ENCODE results near the gene ADGRB3. TPM values are rescaled to one million over a fixed set of nuclear protein-coding genes. Genes with fewer than 3 reads are reported as not detected.

The ADGRB3 gene
- total and polyA plus RNA-seq, 2 donors (not counting 1 experiment from before 2014, with no cell fraction given), result not detected

- Histone ChIP-seq H3K9ac (ENCODE audit: low read length) (no peak overlapping the region), H3K9me3 (ENCODE audit: control extremely low read depth in 1 of 3, control insufficient read depth in 2 of 3, insufficient read depth in 1 of 3, low read length in 2 of 3) (no peaks in the 10 kb centered on the region), H3K27ac (ENCODE audit: low read length in 2 of 2) (no peak overlapping the region), H3K79me2 (ENCODE audit: control insufficient read depth, insufficient read depth, low read length) (no peaks in the 10 kb centered on the region), H4K20me1 (ENCODE audit: control insufficient read depth, insufficient read depth, low read length, poor library complexity, severe bottlenecking) (no peaks in the 10 kb centered on the region), H3K4me3 (ENCODE audit: control extremely low read depth in 1 of 5, extremely low read depth in 1 of 5, insufficient read depth in 1 of 5, low read depth in 2 of 5, low read length in 4 of 5) (no peak overlapping the region), H3K36me3 (replicated peaks in 1 of 2; ENCODE audit: control extremely low read depth in 1 of 2, control insufficient read depth in 1 of 2, extremely low read depth in 1 of 2, insufficient read depth in 2 of 2, low read length in 1 of 2) (no peaks in the 10 kb centered on the region), H3K27me3 (replicated peaks in 1 of 4; ENCODE audit: control extremely low read depth in 1 of 4, control insufficient read depth in 3 of 4, insufficient read depth in 4 of 4, low read length in 3 of 4) (no peaks in the 10 kb centered on the region), H2AFZ (ENCODE audit: insufficient read depth, low read depth, low read length, poor library complexity, severe bottlenecking) (no peak overlapping the region), H3K4me2 (replicated peaks; ENCODE audit: low read depth, low read length, poor library complexity, severe bottlenecking) (no peak overlapping the region), H3K4me1 (ENCODE audit: control insufficient read depth in 2 of 2, insufficient read depth in 2 of 2, low read length in 2 of 2) (no peaks in the 10 kb centered on the region)
- H3K27me3 Mint-ChIP-seq, result no peaks in the 10 kb centered on the region
- intact Hi-C loops (cut with micrococcal nuclease), result no loop called here
- POLR2A ChIA-PET, result no interaction called here
- no peak for DNase-seq
- no peak overlapping the region for H3K4me3 Mint-ChIP-seq
- no peak for TF ChIP-seq EZH2 (IDR thresholded peaks at IDR 0.05; ENCODE audit: borderline replicate concordance, insufficient read depth, low read depth, low read length, poor library complexity, severe bottlenecking)
- no peak for TF ChIP-seq CTCF (IDR thresholded peaks at IDR 0.05)
- 100% methylated on average over 1 of the region's 5 CpGs for WGBS (ENCODE audit: insufficient coverage)
- no peak overlapping the region for H3K27ac Mint-ChIP-seq
- CTCF ChIA-PET, result no interaction called here
- H3K9me3 Mint-ChIP-seq (ENCODE audit: insufficient read depth), result no peaks in the 10 kb centered on the region
- no peak for ATAC-seq (ENCODE audit: low read depth)
- no peaks in the 10 kb centered on the region for H3K4me1 Mint-ChIP-seq
Observed at GRCh38 chr6:68730291-68731054, 95.4 kb downstream of the ADGRB3 start.

- no peaks in the 10 kb centered on the region for H3K27me3 Mint-ChIP-seq
- H3K79me2 ChIP-seq (ENCODE audit: control insufficient read depth, insufficient read depth, low read length), result no peaks in the 10 kb centered on the region
- H3K4me1 ChIP-seq (ENCODE audit: control insufficient read depth in 2 of 2, insufficient read depth in 2 of 2, low read length in 2 of 2), result no peaks in the 10 kb centered on the region
- no peaks in the 10 kb centered on the region for H3K9me3 ChIP-seq (ENCODE audit: control extremely low read depth in 1 of 3, control insufficient read depth in 2 of 3, insufficient read depth in 1 of 3, low read length in 2 of 3)
- DNase-seq (no peak), ATAC-seq (ENCODE audit: low read depth) (no peak)
- H2AFZ ChIP-seq (ENCODE audit: insufficient read depth, low read depth, low read length, poor library complexity, severe bottlenecking), result no peak overlapping the region
- H3K27ac ChIP-seq (ENCODE audit: low read length in 2 of 2), result no peak overlapping the region
- H3K36me3 ChIP-seq (replicated peaks in 1 of 2; ENCODE audit: control extremely low read depth in 1 of 2, control insufficient read depth in 1 of 2, extremely low read depth in 1 of 2, insufficient read depth in 2 of 2, low read length in 1 of 2), result no peaks in the 10 kb centered on the region
- no peak overlapping the region for H3K4me3 Mint-ChIP-seq
- TF ChIP-seq EZH2 (IDR thresholded peaks at IDR 0.05; ENCODE audit: borderline replicate concordance, insufficient read depth, low read depth, low read length, poor library complexity, severe bottlenecking), result no peak
- no peak for TF ChIP-seq CTCF (IDR thresholded peaks at IDR 0.05)
- H3K27ac Mint-ChIP-seq, result no peak overlapping the region
- H3K4me1 Mint-ChIP-seq, result no peaks in the 10 kb centered on the region
- no peak overlapping the region for H3K4me2 ChIP-seq (replicated peaks; ENCODE audit: low read depth, low read length, poor library complexity, severe bottlenecking)
- H3K9ac ChIP-seq (ENCODE audit: low read length), result no peak overlapping the region
- 15% methylated on average over 2 of the region's 5 CpGs for WGBS (ENCODE audit: insufficient coverage)
- no peaks in the 10 kb centered on the region for H4K20me1 ChIP-seq (ENCODE audit: control insufficient read depth, insufficient read depth, low read length, poor library complexity, severe bottlenecking)
- intact Hi-C loops (cut with micrococcal nuclease), result no loop called here
- CTCF ChIA-PET, result no interaction called here
- H3K4me3 ChIP-seq (ENCODE audit: control extremely low read depth in 1 of 5, extremely low read depth in 1 of 5, insufficient read depth in 1 of 5, low read depth in 2 of 5, low read length in 4 of 5), result no peak overlapping the region
- H3K9me3 Mint-ChIP-seq (ENCODE audit: insufficient read depth), result no peaks in the 10 kb centered on the region
- POLR2A ChIA-PET, result no interaction called here
- H3K27me3 ChIP-seq (replicated peaks in 1 of 4; ENCODE audit: control extremely low read depth in 1 of 4, control insufficient read depth in 3 of 4, insufficient read depth in 4 of 4, low read length in 3 of 4), result no peaks in the 10 kb centered on the region
Observed at GRCh38 chr6:68732423-68732822, 97.3 kb downstream of the ADGRB3 start.
